ENCODE results near the gene LGMN. TPM values are rescaled to one million over a fixed set of nuclear protein-coding genes. Genes with fewer than 3 reads are reported as not detected.
"Not testable (repeated sequence)": the region's sequence is repeated elsewhere in the genome, so short reads cannot be mapped to it uniquely, and the experiment has no call there.

Gene LGMN
- total RNA-seq, 1 experiment from 2014 or later = 33.7 TPM

DNA sequence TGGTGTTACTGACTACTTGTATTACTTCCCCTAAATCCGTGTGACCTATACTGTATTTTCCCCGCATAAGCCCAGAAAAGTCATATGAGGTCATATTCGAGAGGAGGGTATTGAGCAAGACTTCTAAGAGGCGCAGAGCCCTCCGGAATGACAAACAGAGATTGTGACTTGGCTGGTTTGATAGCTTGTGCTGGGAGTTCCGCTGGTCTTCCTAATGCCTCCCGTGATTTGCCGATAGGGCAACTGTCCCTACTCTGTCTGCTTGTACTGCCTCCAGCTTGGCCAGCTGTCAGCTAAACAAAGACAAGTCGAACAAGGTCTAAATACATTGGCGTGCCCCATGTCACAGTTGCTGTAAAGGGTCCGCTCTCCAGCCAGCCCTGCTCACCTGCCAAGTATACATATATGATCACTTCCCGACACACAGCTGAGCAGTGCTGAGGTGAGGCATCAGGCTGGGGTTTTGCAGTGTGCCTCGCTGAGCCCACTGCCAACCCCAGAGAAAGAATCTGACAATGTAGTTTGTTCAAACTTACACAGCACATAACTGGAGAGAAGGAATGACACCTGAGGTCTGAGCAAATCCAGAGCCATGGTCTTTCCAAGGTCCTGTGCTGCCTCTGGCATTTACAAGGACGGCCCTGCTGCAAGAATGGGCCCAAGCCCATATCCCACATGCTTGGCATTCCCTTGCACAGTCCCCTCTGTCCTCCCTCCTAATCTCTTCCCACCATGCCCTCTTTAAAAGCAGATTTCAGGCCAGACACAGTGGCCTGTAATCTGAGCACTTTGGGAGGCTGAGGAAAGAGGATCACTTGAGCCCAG, 23.7 kb downstream of the LGMN start:
- H3K4me3 ChIP-seq = no peak overlapping the region
- no peak for DNase-seq
- H3K36me3 ChIP-seq = no peaks in the 10 kb centered on the region
- no peaks in the 10 kb centered on the region for H3K9me3 ChIP-seq (replicated peaks)
- no peak overlapping the region for H3K27ac ChIP-seq
- H3K27me3 ChIP-seq = no peaks in the 10 kb centered on the region
- H3K4me1 ChIP-seq = peaks cover 4% of the 10 kb centered on the region

- H3K36me3 ChIP-seq = no peaks in the 10 kb centered on the region
- DNase-seq = no peak
- H3K4me1 ChIP-seq = no peaks in the 10 kb centered on the region
- H3K9me3 ChIP-seq (replicated peaks) = no peaks in the 10 kb centered on the region
- H3K27ac ChIP-seq = no peak overlapping the region
- H3K27me3 ChIP-seq = no peaks in the 10 kb centered on the region
- H3K4me3 ChIP-seq = no peak overlapping the region
Observed at GRCh38 chr14:92719890-92720323, 28.5 kb downstream of the LGMN start.

- Histone ChIP-seq H3K4me1 (no peaks in the 10 kb centered on the region), H3K9me3 (replicated peaks) (no peaks in the 10 kb centered on the region), H3K27ac (no peak overlapping the region), H3K4me3 (no peak overlapping the region), H3K36me3 (no peaks in the 10 kb centered on the region), H3K27me3 (no peaks in the 10 kb centered on the region)
- no peak for DNase-seq
Observed at GRCh38 chr14:92719421-92719820, 29.0 kb downstream of the LGMN start.

GRCh38 chr14:92718664-92719063, 29.8 kb downstream of the LGMN start:
- H3K27ac ChIP-seq = no peak overlapping the region
- H3K36me3 ChIP-seq = no peaks in the 10 kb centered on the region
- H3K4me3 ChIP-seq = no peak overlapping the region
- no peaks in the 10 kb centered on the region for H3K9me3 ChIP-seq (replicated peaks)
- no peaks in the 10 kb centered on the region for H3K27me3 ChIP-seq
- DNase-seq = no peak
- H3K4me1 ChIP-seq = no peaks in the 10 kb centered on the region

GRCh38 chr14:92717571-92718042, 30.8 kb downstream of the LGMN start:
- DNase-seq = no peak
- H3K9me3 ChIP-seq (replicated peaks) = no peaks in the 10 kb centered on the region
- H3K4me3 ChIP-seq = no peak overlapping the region
- no peaks in the 10 kb centered on the region for H3K4me1 ChIP-seq
- no peak overlapping the region for H3K27ac ChIP-seq
- H3K36me3 ChIP-seq = no peaks in the 10 kb centered on the region
- no peaks in the 10 kb centered on the region for H3K27me3 ChIP-seq

- H3K27me3 ChIP-seq = no peaks in the 10 kb centered on the region
- no peaks in the 10 kb centered on the region for H3K9me3 ChIP-seq (replicated peaks)
- DNase-seq = peak; percentile 26 to 30
- no peak overlapping the region for H3K4me3 ChIP-seq
- no peak overlapping the region for H3K27ac ChIP-seq
- no peaks in the 10 kb centered on the region for H3K36me3 ChIP-seq
- no peaks in the 10 kb centered on the region for H3K4me1 ChIP-seq
Observed at GRCh38 chr14:92716131-92716530, 32.3 kb downstream of the LGMN start.

DNA sequence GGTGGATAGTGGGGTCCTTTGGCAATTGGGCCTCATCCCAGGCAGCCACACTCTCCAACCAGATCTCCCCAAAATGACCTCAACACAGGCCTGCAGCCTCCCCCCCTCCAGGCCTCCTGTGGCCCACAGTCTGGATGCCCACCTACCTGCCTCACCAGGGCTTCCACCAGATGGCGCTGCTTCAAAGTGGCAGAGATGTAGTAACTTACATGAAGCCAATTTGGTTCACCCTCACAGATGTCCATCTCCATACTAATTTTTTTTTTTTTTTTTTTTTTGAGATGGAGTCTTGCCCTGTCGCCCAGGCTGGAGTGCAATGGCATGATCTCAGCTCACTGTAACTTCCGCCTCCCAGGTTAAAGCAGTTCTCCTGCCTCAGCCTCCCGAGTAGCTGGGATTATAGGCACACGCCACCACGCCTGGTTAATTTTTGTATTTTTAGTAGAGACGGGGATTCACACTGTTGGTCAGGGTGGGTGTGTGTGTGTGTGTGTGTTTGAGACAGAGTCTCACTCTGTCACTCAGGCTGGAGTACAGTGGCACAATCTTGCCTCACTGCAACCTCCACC, 33.6 kb downstream of the LGMN start:
- not testable (repeated sequence) for H3K36me3 ChIP-seq; H3K4me3 ChIP-seq; H3K27ac ChIP-seq; H3K9me3 ChIP-seq (replicated peaks); H3K27me3 ChIP-seq; H3K4me1 ChIP-seq
- DNase-seq = peak; percentile 76 to 83

- H3K9me3 ChIP-seq (replicated peaks) = no peaks in the 10 kb centered on the region
Observed at GRCh38 chr14:92712654-92713051, 35.8 kb downstream of the LGMN start.

DNA sequence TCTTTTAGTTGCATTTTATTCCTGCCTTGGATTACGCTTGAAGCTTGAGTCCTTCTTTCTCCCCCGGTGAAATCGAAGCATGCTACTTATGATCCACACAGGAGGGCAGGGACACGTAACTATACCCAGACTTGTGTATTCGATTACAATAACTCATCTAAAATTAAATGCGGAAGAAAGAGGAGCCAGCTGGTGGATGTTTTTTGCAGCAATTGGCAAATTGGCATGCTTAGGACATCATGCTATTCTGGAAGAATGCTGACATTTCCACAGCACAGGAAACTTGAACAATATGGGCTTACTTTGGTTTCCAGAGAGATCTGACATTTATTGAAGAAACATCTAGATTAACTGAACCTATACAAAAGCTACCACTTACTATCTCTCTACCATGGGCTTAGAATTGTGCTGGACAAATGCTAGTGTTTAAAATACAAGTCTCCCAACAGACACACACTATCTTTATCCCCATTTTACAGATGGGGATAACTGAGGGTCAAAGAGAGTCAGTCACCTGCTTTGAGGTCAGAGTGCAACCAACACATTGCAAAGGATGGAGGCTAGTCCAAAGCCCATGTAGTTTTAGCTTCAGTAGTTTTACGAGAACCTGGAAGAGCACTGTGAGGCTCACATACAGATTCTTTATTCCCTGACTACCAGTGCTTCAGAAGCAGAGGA, 36.3 kb downstream of the LGMN start:
- DNase-seq = no peak
- H3K36me3 ChIP-seq = no peaks in the 10 kb centered on the region
- H3K4me3 ChIP-seq = no peak overlapping the region
- H3K27ac ChIP-seq = no peak overlapping the region
- H3K9me3 ChIP-seq (replicated peaks) = no peaks in the 10 kb centered on the region
- no peaks in the 10 kb centered on the region for H3K27me3 ChIP-seq
- peaks cover 5% of the 10 kb centered on the region; the same call in 1 of the 2 replicates for H3K4me1 ChIP-seq

More at GRCh38 chr14:92712654-92713051, 35.8 kb downstream of the LGMN start:
- Histone ChIP-seq H3K27me3 (no peaks in the 10 kb centered on the region), H3K4me3 (no peak overlapping the region), H3K4me1 (peaks cover 5% of the 10 kb centered on the region; the same call in 1 of the 2 replicates), H3K36me3 (no peaks in the 10 kb centered on the region), H3K27ac (no peak overlapping the region)
- no peak for DNase-seq

- no peak overlapping the region for H3K4me3 ChIP-seq
- H3K9me3 ChIP-seq (replicated peaks) = no peaks in the 10 kb centered on the region
- no peak for DNase-seq
- peaks cover 5% of the 10 kb centered on the region; the same call in 1 of the 2 replicates for H3K4me1 ChIP-seq
- H3K36me3 ChIP-seq = no peaks in the 10 kb centered on the region
- no peak overlapping the region for H3K27ac ChIP-seq
- no peaks in the 10 kb centered on the region for H3K27me3 ChIP-seq
Observed at GRCh38 chr14:92710001-92710341, 38.5 kb downstream of the LGMN start.

DNA sequence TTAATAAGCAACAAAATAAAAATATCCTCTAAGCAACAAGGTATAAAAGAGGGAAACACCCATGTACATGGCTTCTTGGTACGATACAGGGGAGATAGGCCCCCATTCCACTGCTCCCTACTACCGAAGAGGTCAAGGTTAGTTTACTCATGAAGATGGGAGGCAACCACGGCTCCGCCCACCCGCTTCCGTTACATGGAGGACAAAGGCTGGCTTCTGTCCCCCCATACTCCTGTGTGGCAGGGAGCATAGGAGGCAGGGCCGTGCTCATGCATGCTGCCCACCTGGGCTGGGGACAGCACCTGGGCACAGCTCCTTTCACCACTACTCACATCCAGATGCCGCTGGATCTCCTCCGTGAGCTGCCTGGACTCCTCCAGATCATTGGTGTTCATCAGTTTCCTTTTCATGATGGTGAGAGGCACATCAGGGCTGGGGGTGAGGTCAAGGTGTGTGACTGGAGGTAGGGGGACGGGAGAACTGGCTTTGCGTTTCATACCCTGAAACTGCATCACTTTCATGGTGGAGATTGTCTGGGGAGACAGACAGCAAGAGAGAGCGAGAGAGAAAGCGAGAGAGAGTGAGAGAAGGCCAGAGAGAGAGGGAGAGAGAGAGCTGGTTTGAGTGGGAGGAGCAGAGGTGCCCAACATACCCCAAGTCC, 39.0 kb downstream of the LGMN start:
- DNase-seq = no peak
- Histone ChIP-seq H3K27me3 (no peaks in the 10 kb centered on the region), H3K4me3 (no peak overlapping the region), H3K27ac (no peak overlapping the region), H3K4me1 (peaks cover 5% of the 10 kb centered on the region; the same call in 1 of the 2 replicates), H3K9me3 (replicated peaks) (no peaks in the 10 kb centered on the region), H3K36me3 (no peaks in the 10 kb centered on the region)

GRCh38 chr14:92706386-92706785, 42.0 kb downstream of the LGMN start:
- H3K4me3 ChIP-seq = no peak overlapping the region
- no peak for DNase-seq

DNA sequence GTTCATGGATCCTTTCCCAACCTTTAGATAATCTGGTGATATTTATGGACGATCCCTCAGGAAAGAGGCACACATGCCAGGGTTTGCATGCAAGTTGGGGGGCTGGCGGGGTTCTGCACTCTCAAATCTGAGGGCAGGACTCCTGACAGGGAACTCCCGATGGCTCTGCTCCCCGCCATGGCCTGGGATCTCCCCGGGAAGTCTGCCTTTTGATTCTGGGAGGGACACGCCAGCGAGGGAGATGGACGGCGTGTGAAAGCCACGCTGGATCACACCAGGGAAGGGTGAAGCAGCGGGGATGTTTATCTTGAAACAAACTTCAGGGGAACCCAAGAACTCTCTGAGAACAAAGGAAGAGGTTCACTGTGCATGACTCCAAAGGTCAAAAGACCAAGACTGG, 43.6 kb downstream of the LGMN start:
- no peak for DNase-seq
- Histone ChIP-seq H3K36me3 (no peaks in the 10 kb centered on the region), H3K27me3 (no peaks in the 10 kb centered on the region), H3K9me3 (replicated peaks) (no peaks in the 10 kb centered on the region), H3K4me3 (no peak overlapping the region), H3K4me1 (peaks cover 5% of the 10 kb centered on the region; the same call in 1 of the 2 replicates), H3K27ac (no peak overlapping the region)

More at GRCh38 chr14:92706386-92706785, 42.0 kb downstream of the LGMN start:
- H3K4me1 ChIP-seq = peaks cover 5% of the 10 kb centered on the region; the same call in 1 of the 2 replicates
- no peak overlapping the region for H3K27ac ChIP-seq
- no peaks in the 10 kb centered on the region for H3K36me3 ChIP-seq
- no peaks in the 10 kb centered on the region for H3K27me3 ChIP-seq
- no peaks in the 10 kb centered on the region for H3K9me3 ChIP-seq (replicated peaks)

GRCh38 chr14:92704036-92704804, 44.2 kb downstream of the LGMN start:
- no peak overlapping the region for H3K27ac ChIP-seq
- no peaks in the 10 kb centered on the region for H3K27me3 ChIP-seq
- H3K4me3 ChIP-seq = no peak overlapping the region
- H3K9me3 ChIP-seq (replicated peaks) = no peaks in the 10 kb centered on the region
- peaks cover 1% of the 10 kb centered on the region; the same call in 1 of the 2 replicates for H3K4me1 ChIP-seq
- no peaks in the 10 kb centered on the region for H3K36me3 ChIP-seq
- DNase-seq = no peak

Measured in SJCRH30 (cell line).